VCaP (cell line): Measurements from ENCODE around the gene TMEM229B.

Experiments used
- H3K27ac ChIP-seq: fragments of 450-650 bp; 2 replicates; pipeline ENCODE4 v1.5.1; 2017
- TF ChIP-seq, protein P1 (sequence below): fragments of 450-650 bp; conservative IDR thresholded peaks from 2 replicates; pipeline ENCODE4 v1.5.1; 2017; ENCODE audit warnings: mild to moderate bottlenecking, moderate library complexity

TMEM229B gene

DNA sequence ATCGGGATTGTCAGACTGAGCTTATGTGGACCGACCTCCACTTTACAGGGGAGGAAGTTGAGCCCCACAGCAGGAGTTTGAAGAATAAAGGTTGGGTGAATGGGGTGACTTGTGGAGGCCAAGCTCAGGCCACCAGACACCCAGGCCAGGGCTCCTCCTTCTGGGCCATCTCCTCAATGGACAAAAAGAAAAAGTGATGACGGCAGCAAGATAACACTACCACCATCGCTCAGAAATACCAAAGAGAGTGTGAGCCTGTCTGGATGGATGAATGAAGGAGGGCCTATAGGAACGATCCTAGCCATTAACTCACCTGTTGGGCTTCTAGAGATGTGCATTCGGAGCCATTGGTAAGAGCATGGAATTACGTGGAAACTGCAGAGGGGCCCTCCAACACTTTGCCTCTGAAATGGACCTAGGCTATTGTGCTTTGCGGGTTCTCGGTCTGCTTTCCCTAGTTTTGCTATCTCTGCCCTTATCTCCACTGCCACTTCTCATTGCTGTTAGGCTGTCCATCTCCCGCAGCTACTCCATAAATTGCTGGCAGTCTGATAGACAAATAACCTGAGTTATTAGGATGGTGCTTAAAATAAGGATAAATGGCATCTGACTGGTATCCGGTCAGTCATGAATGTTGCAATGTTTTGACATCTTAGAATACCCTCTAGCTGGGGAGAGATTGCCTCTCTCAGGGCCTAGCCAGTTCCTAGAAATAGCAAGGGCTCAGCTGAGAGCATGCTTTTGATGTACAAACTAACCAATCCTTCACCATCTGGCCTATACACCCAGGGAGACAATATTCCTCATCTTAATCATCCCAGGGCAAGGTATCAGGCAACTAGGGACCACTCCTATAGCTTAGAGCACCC lies 66.9 kb downstream of the TMEM229B start:
- TF ChIP-seq, protein P1, sequence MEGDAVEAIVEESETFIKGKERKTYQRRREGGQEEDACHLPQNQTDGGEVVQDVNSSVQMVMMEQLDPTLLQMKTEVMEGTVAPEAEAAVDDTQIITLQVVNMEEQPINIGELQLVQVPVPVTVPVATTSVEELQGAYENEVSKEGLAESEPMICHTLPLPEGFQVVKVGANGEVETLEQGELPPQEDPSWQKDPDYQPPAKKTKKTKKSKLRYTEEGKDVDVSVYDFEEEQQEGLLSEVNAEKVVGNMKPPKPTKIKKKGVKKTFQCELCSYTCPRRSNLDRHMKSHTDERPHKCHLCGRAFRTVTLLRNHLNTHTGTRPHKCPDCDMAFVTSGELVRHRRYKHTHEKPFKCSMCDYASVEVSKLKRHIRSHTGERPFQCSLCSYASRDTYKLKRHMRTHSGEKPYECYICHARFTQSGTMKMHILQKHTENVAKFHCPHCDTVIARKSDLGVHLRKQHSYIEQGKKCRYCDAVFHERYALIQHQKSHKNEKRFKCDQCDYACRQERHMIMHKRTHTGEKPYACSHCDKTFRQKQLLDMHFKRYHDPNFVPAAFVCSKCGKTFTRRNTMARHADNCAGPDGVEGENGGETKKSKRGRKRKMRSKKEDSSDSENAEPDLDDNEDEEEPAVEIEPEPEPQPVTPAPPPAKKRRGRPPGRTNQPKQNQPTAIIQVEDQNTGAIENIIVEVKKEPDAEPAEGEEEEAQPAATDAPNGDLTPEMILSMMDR: no peak
- no peak overlapping the region for H3K27ac ChIP-seq
